ENCODE measurements around the gene CLDN9.

DNA sequence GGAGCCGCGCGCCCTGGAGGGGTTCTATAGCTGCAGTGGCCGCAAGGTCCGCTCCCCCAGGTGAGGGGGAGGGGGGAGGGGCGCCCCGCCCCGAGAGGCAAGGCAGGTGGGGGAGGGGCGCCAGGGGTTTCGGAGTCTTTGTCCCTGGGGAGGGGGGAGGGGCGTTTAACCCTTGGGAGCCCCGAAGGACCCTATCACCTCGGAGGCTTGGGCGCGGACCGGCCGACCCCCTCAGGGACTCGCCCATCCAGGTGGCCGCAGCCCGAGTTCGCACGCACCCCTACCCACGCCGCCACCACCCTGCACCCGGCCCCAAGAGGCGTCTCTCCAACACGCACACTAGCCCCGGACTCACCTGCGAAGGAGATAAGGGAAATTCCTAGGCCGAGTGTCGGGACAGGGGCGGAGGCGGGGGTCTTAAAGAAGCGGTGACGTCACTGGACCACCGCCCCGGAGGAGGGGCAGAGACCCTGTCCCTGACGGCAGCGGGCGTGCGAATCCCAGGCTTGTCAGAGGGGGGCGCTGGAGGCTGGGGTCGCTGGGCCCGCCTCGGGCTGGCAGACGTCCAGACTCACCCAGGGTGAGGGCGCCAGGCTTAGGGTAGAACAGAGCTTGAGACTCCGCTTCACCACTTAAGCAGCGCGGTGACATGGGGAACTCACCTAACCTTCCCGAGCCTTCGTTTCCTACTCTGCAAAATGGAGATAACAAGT lies 5.2 kb downstream of the CLDN9 start, which contains the start of gene CLDN6:
- TF ChIP-seq, protein P1, sequence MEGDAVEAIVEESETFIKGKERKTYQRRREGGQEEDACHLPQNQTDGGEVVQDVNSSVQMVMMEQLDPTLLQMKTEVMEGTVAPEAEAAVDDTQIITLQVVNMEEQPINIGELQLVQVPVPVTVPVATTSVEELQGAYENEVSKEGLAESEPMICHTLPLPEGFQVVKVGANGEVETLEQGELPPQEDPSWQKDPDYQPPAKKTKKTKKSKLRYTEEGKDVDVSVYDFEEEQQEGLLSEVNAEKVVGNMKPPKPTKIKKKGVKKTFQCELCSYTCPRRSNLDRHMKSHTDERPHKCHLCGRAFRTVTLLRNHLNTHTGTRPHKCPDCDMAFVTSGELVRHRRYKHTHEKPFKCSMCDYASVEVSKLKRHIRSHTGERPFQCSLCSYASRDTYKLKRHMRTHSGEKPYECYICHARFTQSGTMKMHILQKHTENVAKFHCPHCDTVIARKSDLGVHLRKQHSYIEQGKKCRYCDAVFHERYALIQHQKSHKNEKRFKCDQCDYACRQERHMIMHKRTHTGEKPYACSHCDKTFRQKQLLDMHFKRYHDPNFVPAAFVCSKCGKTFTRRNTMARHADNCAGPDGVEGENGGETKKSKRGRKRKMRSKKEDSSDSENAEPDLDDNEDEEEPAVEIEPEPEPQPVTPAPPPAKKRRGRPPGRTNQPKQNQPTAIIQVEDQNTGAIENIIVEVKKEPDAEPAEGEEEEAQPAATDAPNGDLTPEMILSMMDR (IDR thresholded peaks at IDR 0.05): peak in 4 of 7 experiments; percentile 6 to 32 (median 16)
- no peak for TF ChIP-seq POLR2A (IDR thresholded peaks at IDR 0.05)
